H1 (cell line): Measurements from ENCODE around the gene HIBCH. TPM values are rescaled to one million over a fixed set of nuclear protein-coding genes. Genes with fewer than 3 reads are reported as not detected.

Experiments used
- CTCF ChIA-PET: fragments of 300-600 bp; sonication (Branson Sonifier 250); formaldehyde crosslinking; loops from one replicate; lab custom pipeline; 2021; ENCODE audit not compliant: partially characterized antibody; lab: Charles Lee
- POLR2A ChIA-PET: fragments of 300-600 bp; sonication (Branson Sonifier 250); formaldehyde crosslinking; loops from one replicate; lab custom pipeline; 2021; ENCODE audit warnings: inconsistent platforms; ENCODE audit not compliant: partially characterized antibody; lab: Charles Lee
- DNase-seq, 2 experiments: peaks; one replicate each; pipeline versions ENCODE4 v3.0.0 to v3.0.0-alpha.2; 2010 to 2022; ENCODE audit warnings: low spot score in 2 of 2, low read depth in 1 of 2, mixed read lengths in 1 of 2
- FAIRE-seq: peaks from 2 replicates; lab custom pipeline; 2011; peaks lifted over from hg19 to GRCh38; lab: Jason Lieb, UNC
- H2AFZ ChIP-seq: 2 replicates; pipeline ENCODE4 v1.8.1; 2012; ENCODE audit warnings: low read length, inconsistent platforms
- H2AK5ac ChIP-seq: 2 replicates; pipeline ENCODE4 v1.6.1; 2013; ENCODE audit warnings: low read depth, low read length
- H2BK120ac ChIP-seq: replicated peaks from 2 replicates; pipeline ENCODE3; 2013; ENCODE audit warnings: low read depth, low read length, inconsistent platforms
- H2BK12ac ChIP-seq: 2 replicates; pipeline ENCODE4 v1.6.1; 2013; ENCODE audit warnings: low read depth, low read length
- H2BK15ac ChIP-seq: 2 replicates; pipeline ENCODE4 v1.6.1; 2013; ENCODE audit warnings: low read length
- H2BK20ac ChIP-seq: 2 replicates; pipeline ENCODE4 v1.6.1; 2013; ENCODE audit warnings: low read length
- H2BK5ac ChIP-seq: 2 replicates; pipeline ENCODE4 v1.6.1; 2013; ENCODE audit warnings: low read depth, low read length
- H3K14ac ChIP-seq: 2 replicates; pipeline ENCODE4 v1.6.1; 2013; ENCODE audit warnings: inconsistent platforms; ENCODE audit not compliant: insufficient read length
- H3K18ac ChIP-seq: 2 replicates; pipeline ENCODE4 v1.6.1; 2013; ENCODE audit warnings: low read length; ENCODE audit errors: extremely low read depth
- H3K23ac ChIP-seq: 2 replicates; pipeline ENCODE4 v1.6.1; 2013; ENCODE audit warnings: inconsistent platforms; ENCODE audit not compliant: insufficient read length
- H3K23me2 ChIP-seq: 2 replicates; pipeline ENCODE4 v1.6.1; 2013; ENCODE audit warnings: low read depth, low read length
- H3K27ac ChIP-seq: 2 replicates; pipeline ENCODE4 v1.6.1; 2011; ENCODE audit warnings: low read depth, low read length, inconsistent platforms
- H3K27me3 ChIP-seq, 4 experiments: replicated peaks in 1 of 4; 1 replicate in 1 of 4; 2 replicates in 3 of 4; pipeline versions ENCODE4 v1.6.1 to v1.8.1; 2011 to 2013; ENCODE audit warnings: low read length in 3 of 4, mild to moderate bottlenecking in 3 of 4, inconsistent platforms in 2 of 4, mixed read lengths in 2 of 4, moderate library complexity in 1 of 4; ENCODE audit not compliant: control insufficient read depth in 3 of 4, insufficient read depth in 3 of 4; ENCODE audit errors: extremely low read depth in 1 of 4
- H3K36me3 ChIP-seq, 4 experiments: 2 replicates each; pipeline versions ENCODE4 v1.6.1 to v1.8.1; 2011 to 2013; ENCODE audit warnings: mild to moderate bottlenecking in 4 of 4, low read length in 3 of 4, moderate library complexity in 2 of 4, control low read depth in 1 of 4, inconsistent platforms in 1 of 4; ENCODE audit not compliant: insufficient read depth in 4 of 4, control insufficient read depth in 2 of 4
- H3K4ac ChIP-seq: replicated peaks from 2 replicates; pipeline ENCODE3; 2013; ENCODE audit warnings: low read length, low read depth, mixed read lengths, inconsistent platforms; ENCODE audit not compliant: insufficient read length
- H3K4me1 ChIP-seq, 4 experiments: replicated peaks in 1 of 4; 1 replicate in 1 of 4; 2 replicates in 3 of 4; pipeline versions ENCODE4 v1.6.1 to v1.8.1; 2011 to 2013; ENCODE audit warnings: low read length in 3 of 4, inconsistent platforms in 2 of 4, mixed read lengths in 1 of 4; ENCODE audit not compliant: insufficient read depth in 4 of 4, control insufficient read depth in 3 of 4
- H3K4me2 ChIP-seq, 2 experiments: 2 replicates each; pipeline versions ENCODE4 v1.6.1 to v1.8.1; 2011 to 2013; ENCODE audit warnings: low read depth in 2 of 2, low read length in 2 of 2, control low read depth in 1 of 2, inconsistent platforms in 1 of 2, mild to moderate bottlenecking in 1 of 2; ENCODE audit not compliant: insufficient read depth in 1 of 2
- H3K4me3 ChIP-seq, 4 experiments: fragments of 200-600, 300-600 bp in 1 of 4; sonication (generic), shearing (Covaris generic), sonication (Bioruptor Twin) in 1 of 4; 2 replicates each; pipeline versions ENCODE4 v1.5.1 to v1.8.1; 2011 to 2016; ENCODE audit warnings: low read length in 4 of 4, low read depth in 3 of 4, control low read depth in 2 of 4, inconsistent platforms in 2 of 4, mild to moderate bottlenecking in 2 of 4, mixed read lengths in 1 of 4, moderate library complexity in 1 of 4; ENCODE audit not compliant: insufficient read depth in 2 of 4; ENCODE audit errors: extremely low read depth in 1 of 4
- H3K56ac ChIP-seq: replicated peaks from 2 replicates; pipeline ENCODE3; 2013; ENCODE audit warnings: low read depth, mild to moderate bottlenecking, mixed read lengths, low read length, inconsistent platforms; ENCODE audit not compliant: insufficient read length
- H3K79me1 ChIP-seq: 2 replicates; pipeline ENCODE4 v1.6.1; 2013; ENCODE audit warnings: low read depth, low read length, control low read depth
- H3K79me2 ChIP-seq, 2 experiments: 2 replicates each; pipeline versions ENCODE4 v1.6.1 to v1.8.1; 2012 to 2013; ENCODE audit warnings: low read length in 2 of 2, mild to moderate bottlenecking in 2 of 2, inconsistent platforms in 1 of 2; ENCODE audit not compliant: insufficient read depth in 2 of 2, control insufficient read depth in 1 of 2
- H3K9ac ChIP-seq, 4 experiments: replicated peaks in 1 of 4; 1 replicate in 1 of 4; 2 replicates in 3 of 4; pipeline versions ENCODE4 v1.6.1 to v1.8.1; 2011 to 2013; ENCODE audit warnings: low read depth in 3 of 4, low read length in 3 of 4, control low read depth in 2 of 4, mild to moderate bottlenecking in 2 of 4, moderate library complexity in 2 of 4, inconsistent platforms in 1 of 4; ENCODE audit errors: extremely low read depth in 1 of 4
- H3K9me3 ChIP-seq, 2 experiments: 2 replicates each; pipeline versions ENCODE4 v1.6.1 to v1.8.1; 2012 to 2013; ENCODE audit warnings: mild to moderate bottlenecking in 2 of 2, moderate library complexity in 2 of 2, control low read depth in 1 of 2, inconsistent platforms in 1 of 2, low read depth in 1 of 2, low read length in 1 of 2, mixed read lengths in 1 of 2; ENCODE audit not compliant: insufficient read depth in 2 of 2
- H4K20me1 ChIP-seq, 2 experiments: replicated peaks in 1 of 2; 2 replicates each; pipeline versions ENCODE3 to v1.8.1; 2011 to 2013; ENCODE audit warnings: inconsistent platforms in 2 of 2, low read length in 2 of 2, mild to moderate bottlenecking in 1 of 2; ENCODE audit not compliant: insufficient read depth in 2 of 2, control insufficient read depth in 1 of 2
- H4K5ac ChIP-seq: 2 replicates; pipeline ENCODE4 v1.6.1; 2013; ENCODE audit warnings: low read length, low read depth, mixed read lengths, inconsistent platforms; ENCODE audit not compliant: insufficient read length
- H4K8ac ChIP-seq: 2 replicates; pipeline ENCODE4 v1.8.0; 2013; ENCODE audit warnings: mild to moderate bottlenecking, moderate library complexity, low read length, inconsistent platforms; ENCODE audit not compliant: insufficient read depth; ENCODE audit errors: extremely low read depth
- H4K91ac ChIP-seq: replicated peaks from 2 replicates; pipeline ENCODE3; 2013; ENCODE audit warnings: low read length, mixed read lengths, inconsistent platforms; ENCODE audit not compliant: insufficient read length
- EGR1 ChIP-seq: IDR thresholded peaks from 2 replicates; pipeline ENCODE4 v1.6.1; 2011; ENCODE audit warnings: low read depth, low read length, borderline replicate concordance
- SUZ12 ChIP-seq: fragments of 200-600 bp; sonication (generic); IDR thresholded peaks from 2 replicates; pipeline ENCODE4 v1.6.1; 2012; ENCODE audit warnings: mild to moderate bottlenecking, inconsistent platforms, low read length, moderate library complexity, mixed read lengths
- WGBS, 2 experiments: shearing (Covaris generic) in 1 of 2; methylation state at CpG; one replicate each; pipeline versions ENCODE4 v1.1.6 to v1.1.7; 2013 to 2015; ENCODE audit warnings: low lambda C conversion rate in 2 of 2, mixed read lengths in 2 of 2, inconsistent platforms in 1 of 2, low coverage in 1 of 2, missing lambda C conversion rate in 1 of 2; ENCODE audit not compliant: insufficient replicate concordance in 2 of 2, insufficient coverage in 1 of 2, insufficient read length in 1 of 2; ENCODE audit errors: extremely low coverage in 1 of 2, missing lambda C conversion rate in 1 of 2; 5-methylcytosine and 5-hydroxymethylcytosine counted together
- polyA plus RNA-seq, 7 experiments: library from polyadenylated mRNA; depleted of rRNA in 3 of 7; stranded (reverse) in 5 of 7; unstranded in 2 of 7; fragments of >200 nt in 5 of 7; fragments of 200-250 nt in 2 of 7; gene quantifications; 1 replicate in 5 of 7; 2 replicates in 1 of 7; 4 replicates in 1 of 7; pipeline versions ENCODE4 v1.2.1 to v1.2.3, GENCODE V29; 2011 to 2013; ENCODE audit warnings: missing spikeins in 2 of 7, mixed read lengths in 2 of 7
- total RNA-seq: library from RNA; stranded (reverse); fragmentation: NEBNext Ultra II Directional; extraction: Animal tissue kit (Norgen Biotek cat#: 25700); gene quantifications from 2 replicates; pipeline ENCODE4 v1.2.1, GENCODE V29; 2021

HIBCH gene
- total and polyA plus RNA-seq, 2 of the 8 experiments (the other 6 are each of a cell fraction or from before 2014, with no cell fraction given) = 7.5 to 31.8 TPM

DNA sequence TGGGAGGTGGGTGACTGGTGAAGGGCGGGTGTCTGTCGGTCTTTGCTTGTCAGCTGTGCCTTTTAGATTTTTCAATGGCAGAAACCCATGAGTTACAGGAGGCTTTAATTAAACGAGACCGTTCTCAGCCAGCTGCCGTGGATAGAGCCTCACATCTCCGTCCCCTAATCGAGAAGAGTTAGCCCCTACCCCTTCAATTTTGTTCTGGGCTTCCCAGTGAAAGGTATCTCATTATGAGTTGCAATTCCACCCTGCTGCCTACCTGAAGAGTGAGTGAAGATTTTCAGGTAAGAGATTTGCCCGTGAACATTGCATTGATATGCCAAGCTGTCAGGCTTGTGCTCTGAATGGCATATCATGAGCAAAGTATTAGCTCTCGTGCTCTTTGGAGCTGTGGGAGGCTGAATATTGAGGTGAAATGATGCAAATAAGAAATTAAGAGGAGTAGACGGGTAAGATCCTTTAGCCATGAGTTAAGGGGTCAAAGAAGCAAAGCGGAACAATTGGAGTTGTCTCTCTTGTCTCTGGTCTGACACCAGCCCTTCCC, 138.4 kb downstream of the HIBCH start:
- CTCF ChIA-PET = interaction anchor here (0.6 to 3.4 kb wide), 12 partner anchors 11 to 146 kb away, joined by 3 to 16 read pairs (median 3); no protein-coding TSS in a partner anchor
- no peak overlapping the region for H4K8ac ChIP-seq

More for the DNA sequence above, 138.4 kb downstream of the HIBCH start:
- peak overlapping the region; percentile 60 to 69 for H3K4me2 ChIP-seq
- H2BK5ac ChIP-seq = no peak overlapping the region
- TF ChIP-seq SUZ12 = 0 out of 2 replicates have a peak, but pooled peaks have one; percentile 28
- TF ChIP-seq EGR1 = no peak
- TF ChIP-seq, all 59 proteins: peak for 1
- DNase-seq (no peak), FAIRE-seq (no peak)
- POLR2A ChIA-PET = no interaction called here
- Histone ChIP-seq H3K79me1 (no peaks in the 10 kb centered on the region), H4K20me1 (peaks cover 0 to 2% of the 10 kb centered on the region in 2 experiments), H4K5ac (no peak overlapping the region), H3K4me1 (peaks cover 0 to 2% (median 0%) of the 10 kb centered on the region in 4 experiments; a peak in 1 of 7 replicates), H2BK120ac (no peak overlapping the region), H3K9me3 (no peaks in the 10 kb centered on the region), H3K9ac (peak overlapping the region in 1 of 4 experiments; percentile 76; a peak in 1 of 7 replicates), H4K91ac (no peak overlapping the region), H3K27me3 (peaks cover 0 to 8% (median 4%) of the 10 kb centered on the region in 4 experiments; a peak in 4 of 7 replicates), H3K79me2 (no peaks in the 10 kb centered on the region), H3K23ac (no peak overlapping the region), H2BK20ac (no peak overlapping the region), H2AK5ac (no peak overlapping the region), H2AFZ (no peak overlapping the region), H3K18ac (no peak overlapping the region; the same call in 1 of the 2 replicates), H2BK12ac (no peak overlapping the region), H3K27ac (no peak overlapping the region), H3K23me2 (no peaks in the 10 kb centered on the region; the same call in 1 of the 2 replicates), H3K56ac (no peak overlapping the region), H2BK15ac (no peak overlapping the region), H3K4ac (no peak overlapping the region), H3K36me3 (no peaks in the 10 kb centered on the region), H3K4me3 (peak overlapping the region; percentile 37 to 80 (median 62)), H3K14ac (no peak overlapping the region)
- 42% methylated on average over 11 of the region's 11 CpGs; no CpG with 5 or more reads in 1 of the 2 experiments for WGBS, 2 experiments
